Endothelial cell of umbilical vein (primary cell): ENCODE measurements around the gene SMAD3.
"Not testable (repeated sequence)": the region's sequence is repeated elsewhere in the genome, so short reads cannot be mapped to it uniquely, and the experiment has no call there.

Experiments
- EZH2 ChIP-seq: IDR thresholded peaks from 2 replicates; pipeline ENCODE4 v1.6.1; 2012; ENCODE audit warnings: borderline replicate concordance, low read depth, mild to moderate bottlenecking, moderate library complexity, low read length, inconsistent platforms; ENCODE audit not compliant: severe bottlenecking
- MAX ChIP-seq: IDR thresholded peaks from 2 replicates; pipeline ENCODE4 v1.6.1; 2011; ENCODE audit not compliant: insufficient read depth, insufficient read length
- MYC ChIP-seq: IDR thresholded peaks from one replicate; pipeline ENCODE4 v1.6.1; 2011; ENCODE audit warnings: mild to moderate bottlenecking, low read depth, low read length
- POLR2AphosphoS5 ChIP-seq: IDR thresholded peaks from 2 replicates; pipeline ENCODE4 v1.6.1; 2012; ENCODE audit warnings: low read depth, mild to moderate bottlenecking, control low read depth, low read length, moderate library complexity; ENCODE audit not compliant: insufficient read depth
- TF ChIP-seq, protein P1 (sequence below), 2 donors: IDR thresholded peaks; 1 replicate in 1 of 2; 2 replicates in 1 of 2; pipeline ENCODE4 v1.5.1; 2011; ENCODE audit warnings: low read length in 2 of 2, mild to moderate bottlenecking in 2 of 2, moderate library complexity in 2 of 2, control low read depth in 1 of 2, inconsistent platforms in 1 of 2, low read depth in 1 of 2; ENCODE audit not compliant: insufficient read depth in 1 of 2; ENCODE audit errors: extremely low read depth in 1 of 2

GRCh38 chr15:67028440-67028839, 37.0 kb upstream of the SMAD3 start:
- TF ChIP-seq, protein P1, sequence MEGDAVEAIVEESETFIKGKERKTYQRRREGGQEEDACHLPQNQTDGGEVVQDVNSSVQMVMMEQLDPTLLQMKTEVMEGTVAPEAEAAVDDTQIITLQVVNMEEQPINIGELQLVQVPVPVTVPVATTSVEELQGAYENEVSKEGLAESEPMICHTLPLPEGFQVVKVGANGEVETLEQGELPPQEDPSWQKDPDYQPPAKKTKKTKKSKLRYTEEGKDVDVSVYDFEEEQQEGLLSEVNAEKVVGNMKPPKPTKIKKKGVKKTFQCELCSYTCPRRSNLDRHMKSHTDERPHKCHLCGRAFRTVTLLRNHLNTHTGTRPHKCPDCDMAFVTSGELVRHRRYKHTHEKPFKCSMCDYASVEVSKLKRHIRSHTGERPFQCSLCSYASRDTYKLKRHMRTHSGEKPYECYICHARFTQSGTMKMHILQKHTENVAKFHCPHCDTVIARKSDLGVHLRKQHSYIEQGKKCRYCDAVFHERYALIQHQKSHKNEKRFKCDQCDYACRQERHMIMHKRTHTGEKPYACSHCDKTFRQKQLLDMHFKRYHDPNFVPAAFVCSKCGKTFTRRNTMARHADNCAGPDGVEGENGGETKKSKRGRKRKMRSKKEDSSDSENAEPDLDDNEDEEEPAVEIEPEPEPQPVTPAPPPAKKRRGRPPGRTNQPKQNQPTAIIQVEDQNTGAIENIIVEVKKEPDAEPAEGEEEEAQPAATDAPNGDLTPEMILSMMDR (IDR thresholded peaks at IDR 0.05; ENCODE audit: extremely low read depth in 1 of 2, insufficient read depth in 1 of 2, low read depth in 1 of 2, low read length in 2 of 2), result not testable (repeated sequence)
- not testable (repeated sequence) for TF ChIP-seq MAX, EZH2, MYC, POLR2AphosphoS5
